Lower lobe of right lung (tissue), 2 donors: Measurements from ENCODE around the gene PTPN13. TPM values are rescaled to one million over a fixed set of nuclear protein-coding genes. Genes with fewer than 3 reads are reported as not detected.

ENCODE experiments used
- ATAC-seq, 2 donors: fragments of 200-7000 bp; cut with Tn5 transposase; one replicate each; pipeline ENCODE4 v1.9.1; 2020 to 2022; ENCODE audit warnings: mild to moderate bottlenecking in 2 of 2, moderate library complexity in 2 of 2
- DNase-seq: peaks from one replicate; pipeline ENCODE4 v3.0.0-alpha.2; 2020
- H3K27ac ChIP-seq: fragments of 200-600 bp; one replicate; pipeline ENCODE4 v1.8.0; 2022
- H3K27me3 ChIP-seq: fragments of 200-600 bp; one replicate; pipeline ENCODE4 v1.8.0; 2022; ENCODE audit warnings: low read depth
- H3K36me3 ChIP-seq: fragments of 200-600 bp; one replicate; pipeline ENCODE4 v1.8.0; 2022; ENCODE audit warnings: mild to moderate bottlenecking
- H3K4me1 ChIP-seq: fragments of 200-600 bp; one replicate; pipeline ENCODE4 v1.8.0; 2022
- H3K4me3 ChIP-seq: fragments of 200-600 bp; one replicate; pipeline ENCODE4 v1.8.0; 2022; ENCODE audit warnings: mild to moderate bottlenecking
- H3K9me3 ChIP-seq: fragments of 200-600 bp; one replicate; pipeline ENCODE4 v1.8.0; 2022
- intact Hi-C: fragments of 100-400 bp; cut with DNase I; formaldehyde crosslinking; loops from one replicate; pipeline ENCODE4 v1.11.0; 2022
- total RNA-seq: library from RNA; stranded (reverse); fragmentation: NEBNext Ultra II Directional; extraction: Animal tissue kit (Norgen Biotek cat#: 25700); gene quantifications from one replicate; pipeline ENCODE4 v1.2.1, GENCODE V29; 2021
- TF ChIP-seq, protein P1 (sequence below): fragments of 200-600 bp; IDR thresholded peaks from one replicate; pipeline ENCODE4 v1.8.0; 2022; ENCODE audit warnings: antibody characterized with exemption, mild to moderate bottlenecking
- donor health status: DM: no; HTN: yes; CAD: no; lungs with severe emphysema.

PTPN13 gene
- total RNA-seq, 1 donor from 2014 or later = 77.2 TPM

DNA sequence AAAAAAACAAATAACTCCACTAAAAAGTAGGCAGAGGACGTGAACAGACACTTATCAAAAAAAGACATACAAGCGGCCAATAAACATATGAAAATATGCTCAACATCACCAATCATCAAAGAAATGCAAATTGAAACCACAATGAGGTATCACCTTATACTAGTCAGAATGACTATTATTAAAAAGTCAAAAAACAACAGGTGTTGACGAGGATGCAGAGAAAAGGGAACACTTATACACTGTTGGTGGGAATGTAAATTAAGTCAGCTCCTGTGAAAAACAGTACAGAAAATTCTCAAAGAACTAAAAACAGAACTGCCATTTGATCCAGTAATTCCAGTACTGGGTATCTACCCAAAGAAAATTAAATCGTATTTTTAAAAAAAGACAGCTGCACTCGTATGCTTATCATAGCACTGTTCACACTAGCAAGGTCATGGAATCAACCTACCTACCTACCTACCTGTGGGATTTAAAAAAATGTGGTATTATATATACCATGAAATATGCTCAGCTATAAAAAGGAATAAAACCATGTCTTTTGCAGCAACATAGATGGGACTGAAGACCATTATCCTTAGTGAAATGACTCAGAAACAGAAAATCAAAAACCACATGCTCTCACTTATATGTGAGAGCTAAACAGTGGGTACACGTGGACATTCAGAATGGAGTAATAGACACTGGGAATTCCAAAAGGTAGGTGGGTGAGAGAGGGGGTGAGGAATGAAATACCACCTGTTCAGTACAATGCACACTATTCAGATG, 24.8 kb upstream of the PTPN13 start:
- H3K27ac ChIP-seq = no peak overlapping the region
- H3K9me3 ChIP-seq = no peaks in the 10 kb centered on the region
- H3K4me1 ChIP-seq = no peaks in the 10 kb centered on the region
- H3K27me3 ChIP-seq = no peaks in the 10 kb centered on the region
- no peak overlapping the region for H3K4me3 ChIP-seq
- H3K36me3 ChIP-seq = no peaks in the 10 kb centered on the region
- intact Hi-C loops = no loop called here
- DNase-seq = no peak
- no peak for ATAC-seq
- TF ChIP-seq, protein P1, sequence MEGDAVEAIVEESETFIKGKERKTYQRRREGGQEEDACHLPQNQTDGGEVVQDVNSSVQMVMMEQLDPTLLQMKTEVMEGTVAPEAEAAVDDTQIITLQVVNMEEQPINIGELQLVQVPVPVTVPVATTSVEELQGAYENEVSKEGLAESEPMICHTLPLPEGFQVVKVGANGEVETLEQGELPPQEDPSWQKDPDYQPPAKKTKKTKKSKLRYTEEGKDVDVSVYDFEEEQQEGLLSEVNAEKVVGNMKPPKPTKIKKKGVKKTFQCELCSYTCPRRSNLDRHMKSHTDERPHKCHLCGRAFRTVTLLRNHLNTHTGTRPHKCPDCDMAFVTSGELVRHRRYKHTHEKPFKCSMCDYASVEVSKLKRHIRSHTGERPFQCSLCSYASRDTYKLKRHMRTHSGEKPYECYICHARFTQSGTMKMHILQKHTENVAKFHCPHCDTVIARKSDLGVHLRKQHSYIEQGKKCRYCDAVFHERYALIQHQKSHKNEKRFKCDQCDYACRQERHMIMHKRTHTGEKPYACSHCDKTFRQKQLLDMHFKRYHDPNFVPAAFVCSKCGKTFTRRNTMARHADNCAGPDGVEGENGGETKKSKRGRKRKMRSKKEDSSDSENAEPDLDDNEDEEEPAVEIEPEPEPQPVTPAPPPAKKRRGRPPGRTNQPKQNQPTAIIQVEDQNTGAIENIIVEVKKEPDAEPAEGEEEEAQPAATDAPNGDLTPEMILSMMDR = no peak

DNA sequence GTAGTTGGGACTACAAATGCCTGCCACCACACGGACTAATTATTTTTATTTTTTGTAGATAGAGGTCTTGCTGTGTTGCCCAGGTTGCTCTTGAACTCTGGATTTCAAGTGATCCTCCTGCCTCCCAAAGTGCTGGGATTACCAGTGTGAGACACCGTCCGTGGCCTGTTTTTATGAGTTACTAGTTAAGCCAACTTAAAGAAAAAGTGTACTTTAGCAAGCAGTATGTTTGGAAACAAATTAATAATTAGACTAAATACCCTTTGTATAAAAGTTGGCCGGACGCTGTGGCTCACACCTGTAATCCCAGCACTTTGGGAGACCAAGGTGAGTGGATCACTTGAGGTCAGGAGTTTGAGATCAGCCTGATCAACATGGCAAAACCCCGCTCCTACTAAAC, 14.2 kb upstream of the PTPN13 start:
- Histone ChIP-seq H3K36me3 (no peaks in the 10 kb centered on the region), H3K27ac (no peak overlapping the region), H3K4me3 (no peak overlapping the region), H3K9me3 (no peaks in the 10 kb centered on the region), H3K4me1 (peaks cover 8% of the 10 kb centered on the region), H3K27me3 (no peaks in the 10 kb centered on the region)
- TF ChIP-seq, protein P1 = no peak
- DNase-seq (no peak), ATAC-seq (no peak)
- intact Hi-C loops = no loop called here

GRCh38 chr4:86582410-86582809, 11.7 kb upstream of the PTPN13 start:
- DNase-seq (no peak), ATAC-seq (no peak)
- Histone ChIP-seq H3K4me3 (peak overlapping the region; percentile 22), H3K4me1 (peaks cover 23% of the 10 kb centered on the region), H3K27ac (no peak overlapping the region), H3K36me3 (no peaks in the 10 kb centered on the region), H3K9me3 (no peaks in the 10 kb centered on the region), H3K27me3 (no peaks in the 10 kb centered on the region)
- TF ChIP-seq, protein P1 = no peak
- intact Hi-C loops = no loop called here

DNA sequence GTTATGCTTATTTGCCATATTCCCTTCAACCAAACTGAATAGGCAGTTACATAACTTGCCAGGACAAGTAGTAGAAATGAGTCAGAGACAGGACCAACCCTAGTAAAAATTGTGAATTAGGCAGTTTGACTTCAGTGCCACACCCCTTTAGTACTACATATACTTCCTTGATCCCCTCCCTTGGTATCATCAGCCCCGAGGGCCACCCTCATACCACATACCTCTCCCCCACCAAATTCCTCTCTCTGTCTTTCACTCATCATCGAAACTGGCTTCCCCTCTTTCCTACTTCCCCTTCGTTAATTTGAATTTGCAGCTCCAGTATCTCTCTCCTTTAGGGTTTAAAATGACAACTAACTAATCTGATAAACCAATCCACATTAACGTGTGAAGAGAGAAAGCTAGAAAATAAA, 7.9 kb upstream of the PTPN13 start:
- Histone ChIP-seq H3K4me3 (no peak overlapping the region), H3K4me1 (peaks cover 18% of the 10 kb centered on the region), H3K27me3 (no peaks in the 10 kb centered on the region), H3K36me3 (no peaks in the 10 kb centered on the region), H3K27ac (peak overlapping the region; percentile 5), H3K9me3 (no peaks in the 10 kb centered on the region)
- ATAC-seq (peak; percentile 75 to 83), DNase-seq (no peak)
- intact Hi-C loops = no loop called here
- TF ChIP-seq, protein P1 = no peak

DNA sequence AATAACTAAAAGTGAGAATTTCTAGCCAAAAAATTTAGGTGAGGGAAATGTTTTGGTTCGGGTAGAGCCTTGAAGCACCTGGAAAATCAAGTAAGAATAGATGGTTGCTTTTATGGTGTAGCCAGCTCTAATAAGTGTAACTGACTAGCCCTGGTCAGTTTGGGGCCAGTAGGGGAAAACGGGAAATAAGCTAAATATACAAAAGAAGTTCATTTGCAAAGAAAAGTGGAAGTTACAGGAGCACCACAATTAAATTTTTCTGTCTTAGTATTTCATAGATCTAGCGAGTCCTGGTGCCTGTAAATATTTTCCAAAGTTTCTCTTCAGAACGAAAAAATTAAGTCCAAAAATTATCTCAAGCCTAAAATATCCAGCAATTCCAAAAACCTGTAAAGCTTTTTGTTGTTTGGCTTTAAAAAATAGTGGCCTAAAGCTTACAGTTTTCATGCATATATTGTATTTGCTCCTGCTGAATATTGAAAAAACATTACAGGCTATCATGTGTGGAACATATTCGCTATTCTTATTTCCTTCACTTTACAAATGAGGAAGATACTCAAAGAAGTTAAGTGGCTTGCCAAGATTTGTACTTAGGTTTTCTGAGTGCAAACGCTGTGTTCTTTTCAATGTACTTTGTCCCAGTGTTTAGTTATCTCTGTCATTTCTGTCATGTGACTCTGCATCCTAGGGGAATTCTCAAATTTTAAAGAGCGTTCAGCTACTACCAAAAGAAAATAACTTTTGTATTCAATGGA, 7.3 kb upstream of the PTPN13 start:
- Histone ChIP-seq H3K4me1 (peaks cover 18% of the 10 kb centered on the region), H3K27me3 (no peaks in the 10 kb centered on the region), H3K36me3 (no peaks in the 10 kb centered on the region), H3K4me3 (no peak overlapping the region), H3K9me3 (no peaks in the 10 kb centered on the region), H3K27ac (peak overlapping the region; percentile 5)
- TF ChIP-seq, protein P1 = no peak
- ATAC-seq = peak in 1 of 2 donors; percentile 30
- intact Hi-C loops = no loop called here
- no peak for DNase-seq
